GM18526 (cell line): ENCODE results near the gene LYPD5.

Experiments used
- POLR2A ChIP-seq: IDR thresholded peaks from 3 replicates; pipeline ENCODE4 v1.6.1; 2011; ENCODE audit not compliant: insufficient read length; ENCODE audit errors: extremely low read depth

The LYPD5 gene, protein sequence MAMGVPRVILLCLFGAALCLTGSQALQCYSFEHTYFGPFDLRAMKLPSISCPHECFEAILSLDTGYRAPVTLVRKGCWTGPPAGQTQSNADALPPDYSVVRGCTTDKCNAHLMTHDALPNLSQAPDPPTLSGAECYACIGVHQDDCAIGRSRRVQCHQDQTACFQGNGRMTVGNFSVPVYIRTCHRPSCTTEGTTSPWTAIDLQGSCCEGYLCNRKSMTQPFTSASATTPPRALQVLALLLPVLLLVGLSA

DNA sequence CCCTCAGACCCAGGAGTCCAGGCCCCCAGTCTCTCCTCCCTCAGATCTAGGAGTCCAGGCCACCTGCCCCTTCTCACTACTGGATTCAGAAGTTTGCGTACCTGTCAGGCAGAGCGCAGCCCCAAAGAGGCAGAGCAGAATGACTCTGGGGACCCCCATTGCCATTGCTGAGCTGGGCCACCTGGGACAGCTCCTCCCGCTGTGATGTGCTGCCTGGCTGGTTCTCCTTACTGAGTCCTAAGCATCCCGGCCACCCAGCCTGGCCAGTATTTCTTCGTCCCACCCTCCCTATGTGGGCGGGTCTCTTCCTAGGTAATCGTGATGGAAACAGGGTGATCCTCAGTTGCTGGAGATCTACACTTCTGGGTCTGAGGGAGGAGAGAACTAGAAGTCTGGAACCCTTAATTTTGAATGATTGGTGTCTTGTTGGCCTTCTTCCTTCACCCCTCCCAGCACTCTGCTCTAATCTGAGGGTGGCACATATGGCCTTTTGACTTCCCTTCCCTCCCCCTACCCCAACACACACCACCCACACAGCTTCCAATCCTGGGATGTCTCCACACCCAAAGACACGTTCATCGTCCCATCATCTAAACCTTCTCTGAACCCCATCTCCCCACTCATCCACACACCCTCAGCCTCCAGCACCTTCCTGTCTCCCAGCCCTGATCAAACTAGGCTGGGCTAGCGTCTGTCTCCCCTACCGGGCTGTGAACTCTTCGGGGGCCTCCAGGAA is at the start of gene LYPD5:
TSS of gene LYPD5 (minus strand) at position 232 of the 736 bp plus-strand sequence. CDS start at position 165, 67 bp downstream.
- TF ChIP-seq POLR2A = no peak

DNA sequence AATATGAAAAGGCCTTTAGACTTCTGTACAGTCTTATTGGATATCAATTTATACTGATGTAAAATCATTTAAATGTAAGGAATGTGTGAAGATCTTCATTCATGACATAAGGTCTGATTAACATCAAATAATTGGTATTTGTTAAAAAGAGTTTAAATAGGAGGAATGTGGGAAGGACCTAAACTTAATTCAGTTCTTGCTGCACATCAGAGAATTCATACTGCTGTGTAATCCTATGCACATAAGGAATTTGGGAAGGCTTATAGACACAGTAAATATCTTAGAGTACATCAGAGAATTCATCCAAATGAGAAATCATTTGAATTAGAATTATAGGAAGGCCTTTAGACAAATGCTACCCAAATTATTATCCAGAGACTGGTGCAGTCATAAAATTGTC is 46.6 kb upstream of the LYPD5 start:
- no peak for TF ChIP-seq POLR2A

DNA sequence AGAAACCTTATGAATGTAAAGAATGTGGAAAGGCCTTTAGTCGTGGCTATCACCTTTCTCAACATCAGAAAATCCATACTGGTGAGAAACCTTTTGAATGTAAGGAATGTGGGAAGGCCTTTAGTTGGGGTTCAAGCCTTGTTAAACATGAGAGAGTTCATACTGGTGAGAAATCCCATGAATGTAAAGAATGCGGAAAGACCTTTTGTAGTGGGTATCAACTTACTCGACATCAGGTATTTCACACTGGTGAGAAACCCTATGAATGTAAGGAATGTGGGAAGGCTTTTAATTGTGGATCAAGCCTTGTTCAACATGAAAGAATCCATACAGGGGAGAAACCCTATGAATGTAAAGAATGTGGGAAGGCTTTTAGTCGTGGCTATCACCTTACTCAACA is 45.6 kb upstream of the LYPD5 start:
- no peak for TF ChIP-seq POLR2A

DNA sequence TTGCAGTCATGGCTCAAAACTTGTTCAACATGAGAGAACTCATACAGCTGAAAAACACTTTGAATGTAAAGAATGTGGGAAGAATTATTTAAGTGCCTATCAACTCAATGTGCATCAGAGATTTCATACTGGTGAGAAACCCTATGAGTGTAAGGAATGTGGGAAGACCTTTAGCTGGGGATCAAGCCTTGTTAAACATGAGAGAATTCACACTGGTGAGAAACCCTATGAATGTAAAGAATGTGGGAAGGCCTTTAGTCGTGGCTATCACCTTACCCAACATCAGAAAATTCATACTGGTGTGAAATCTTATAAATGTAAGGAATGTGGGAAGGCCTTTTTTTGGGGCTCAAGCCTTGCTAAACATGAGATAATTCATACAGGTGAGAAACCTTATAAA is 45.0 kb upstream of the LYPD5 start:
- no peak for TF ChIP-seq POLR2A

DNA sequence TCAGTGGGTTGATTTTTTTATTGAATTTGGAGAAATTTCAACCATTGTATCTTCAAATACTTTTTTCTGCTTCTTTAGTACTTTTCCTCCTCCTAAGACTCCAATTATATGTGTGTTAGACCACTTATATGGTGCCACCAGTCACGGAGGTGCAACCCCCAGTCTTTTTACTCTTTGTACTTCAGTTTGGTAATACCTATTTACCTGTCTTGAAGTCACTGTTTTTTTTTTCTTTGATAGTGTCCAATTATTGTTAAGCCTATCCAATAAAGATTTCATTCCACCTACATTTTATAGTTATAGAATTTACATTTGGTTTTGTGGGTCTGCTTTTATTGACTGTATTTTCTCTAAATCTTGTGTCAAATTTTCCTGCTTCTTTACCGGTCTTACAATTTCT is 39.8 kb upstream of the LYPD5 start:
- TF ChIP-seq POLR2A = no peak

DNA sequence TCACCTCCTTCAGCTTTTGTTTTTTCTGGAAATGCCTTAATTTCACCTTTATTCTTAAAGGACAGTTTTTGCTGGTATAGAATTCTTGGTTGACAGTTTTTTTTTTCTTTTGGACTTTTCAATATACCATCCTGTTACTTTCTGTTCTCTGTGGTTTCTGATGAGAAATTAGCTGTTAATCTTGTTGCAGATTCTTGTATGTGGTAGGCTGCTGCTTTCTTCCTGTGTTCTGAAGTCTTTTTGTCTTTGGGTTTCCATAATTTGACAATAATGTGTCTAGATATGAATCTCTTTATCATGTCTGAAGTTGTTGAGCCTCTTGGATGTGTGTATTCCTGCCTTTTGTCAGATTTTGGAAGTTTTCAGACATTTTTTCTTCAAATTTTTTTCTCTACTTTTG is 36.9 kb upstream of the LYPD5 start:
- TF ChIP-seq POLR2A = no peak

DNA sequence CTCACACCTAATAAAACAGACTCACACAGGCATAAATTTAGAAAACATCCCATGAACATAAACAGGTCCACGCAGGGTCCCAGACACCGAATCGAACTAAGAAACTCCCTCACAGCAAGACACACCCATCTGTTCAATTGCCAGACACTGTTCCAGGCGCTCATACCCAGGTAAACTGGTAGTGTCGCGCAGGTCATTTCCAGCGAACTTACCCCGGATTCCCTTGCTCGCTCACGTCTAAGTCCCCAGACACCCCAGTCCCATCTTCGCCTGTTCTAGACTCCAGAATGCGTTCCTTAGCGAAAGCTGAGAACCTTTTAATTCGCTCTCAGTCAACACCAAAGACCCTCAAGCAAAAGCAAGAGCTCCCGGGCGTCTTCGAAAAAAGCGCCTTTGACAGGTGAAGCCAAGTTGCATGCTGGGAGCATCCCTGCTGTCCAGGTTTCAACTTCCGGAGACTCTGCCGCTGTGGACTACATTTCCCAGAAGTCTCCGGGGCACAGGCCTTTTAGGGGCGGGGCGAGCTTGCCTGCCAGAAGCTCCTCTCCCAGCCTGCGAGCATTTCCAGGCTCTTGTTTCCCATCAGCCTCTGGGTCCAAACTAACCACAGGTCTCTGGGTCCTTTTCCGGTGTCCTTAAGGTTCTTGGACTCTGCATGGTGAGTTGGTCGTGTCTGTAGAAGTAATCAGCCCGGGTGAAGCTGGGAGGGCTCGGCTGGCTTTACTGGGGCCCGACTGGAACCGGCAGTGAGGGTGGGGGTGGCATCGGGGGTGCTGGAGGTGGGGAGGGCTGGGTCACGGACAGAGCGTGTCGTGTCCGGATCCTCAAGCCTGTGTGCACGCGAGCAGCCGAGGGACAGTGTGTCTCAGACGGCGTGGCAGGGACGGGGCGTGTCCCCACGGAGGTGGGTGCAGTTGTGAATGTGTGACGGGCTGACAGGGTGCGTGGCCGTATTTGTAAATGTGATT is 24.8 kb upstream of the LYPD5 start, which contains the start of gene ZNF283:
TSS of gene ZNF283 (plus strand) at position 535 of the 968 bp plus-strand sequence. CDS start 6,184 bp downstream, outside the sequence.
- TF ChIP-seq POLR2A = peak; percentile 23

DNA sequence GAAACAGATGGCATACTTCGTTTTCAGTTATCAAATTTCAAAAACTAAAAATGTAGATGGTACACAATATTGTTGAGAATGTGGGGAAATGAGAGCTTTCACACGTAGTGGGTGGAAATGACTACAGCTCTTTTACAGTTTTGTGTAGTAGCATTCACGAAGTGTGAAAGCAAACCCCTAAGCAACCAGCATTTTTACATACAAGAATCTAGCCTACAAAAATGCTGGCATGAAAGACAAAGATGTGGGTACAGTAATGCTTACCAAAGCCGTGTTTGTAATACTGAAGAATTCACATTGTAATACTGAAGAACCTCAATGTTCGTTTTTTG is 18.6 kb upstream of the LYPD5 start:
- TF ChIP-seq POLR2A = no peak

DNA sequence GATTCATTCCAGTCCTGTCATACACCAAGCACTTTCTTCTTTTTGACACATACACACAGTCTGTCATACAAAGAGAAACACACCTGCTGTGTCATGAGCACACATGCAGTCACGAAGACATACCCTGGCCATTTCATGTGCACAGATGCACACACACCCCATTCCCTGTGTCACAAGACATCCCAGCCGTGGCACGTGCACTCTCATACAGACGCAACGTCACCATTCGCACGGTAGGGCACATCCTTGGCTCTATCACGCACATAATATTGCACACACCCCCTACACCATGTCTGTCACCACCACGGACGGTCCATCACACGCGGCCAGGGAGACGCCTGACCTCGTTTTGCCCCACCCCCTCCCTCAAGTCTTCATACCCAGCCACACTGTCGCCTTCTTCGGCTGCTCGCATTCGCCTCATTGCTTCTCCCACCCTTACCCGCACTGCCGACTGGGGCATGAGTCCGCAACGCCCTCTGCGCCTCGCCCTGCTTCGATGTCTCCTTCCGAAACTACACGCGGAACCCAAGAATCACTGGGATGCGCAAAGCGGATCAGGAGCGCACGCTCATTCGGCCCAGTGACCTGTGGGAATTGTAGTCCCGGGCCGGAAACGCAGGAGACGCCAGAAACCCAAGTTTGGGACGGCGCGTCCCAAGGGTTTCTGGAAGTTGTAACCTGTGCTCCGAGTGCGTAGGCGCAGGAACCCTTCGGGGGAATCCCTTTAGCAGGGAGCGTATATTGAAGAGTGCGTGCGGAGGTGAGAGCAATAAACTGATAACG is 18.0 kb upstream of the LYPD5 start:
- no peak for TF ChIP-seq POLR2A

DNA sequence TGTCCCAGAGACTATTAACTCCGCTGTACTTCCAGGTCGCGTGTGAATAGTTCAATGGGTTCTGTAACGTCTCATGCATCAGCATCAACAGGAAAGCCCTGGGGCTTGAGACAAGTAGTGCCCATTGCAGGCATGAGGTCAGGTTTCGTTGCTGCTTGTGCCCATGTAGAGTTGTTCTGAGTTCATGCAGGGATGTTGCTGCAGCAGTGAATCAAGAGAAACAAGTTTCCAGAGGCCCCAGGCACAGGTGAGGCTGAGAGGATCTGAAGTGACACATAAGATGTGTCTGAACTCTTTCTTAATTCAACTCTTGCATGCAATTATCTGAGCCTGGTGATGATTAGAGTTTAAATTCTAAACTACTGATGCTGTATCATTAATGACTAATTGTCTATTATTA is 16.3 kb upstream of the LYPD5 start:
- no peak for TF ChIP-seq POLR2A

DNA sequence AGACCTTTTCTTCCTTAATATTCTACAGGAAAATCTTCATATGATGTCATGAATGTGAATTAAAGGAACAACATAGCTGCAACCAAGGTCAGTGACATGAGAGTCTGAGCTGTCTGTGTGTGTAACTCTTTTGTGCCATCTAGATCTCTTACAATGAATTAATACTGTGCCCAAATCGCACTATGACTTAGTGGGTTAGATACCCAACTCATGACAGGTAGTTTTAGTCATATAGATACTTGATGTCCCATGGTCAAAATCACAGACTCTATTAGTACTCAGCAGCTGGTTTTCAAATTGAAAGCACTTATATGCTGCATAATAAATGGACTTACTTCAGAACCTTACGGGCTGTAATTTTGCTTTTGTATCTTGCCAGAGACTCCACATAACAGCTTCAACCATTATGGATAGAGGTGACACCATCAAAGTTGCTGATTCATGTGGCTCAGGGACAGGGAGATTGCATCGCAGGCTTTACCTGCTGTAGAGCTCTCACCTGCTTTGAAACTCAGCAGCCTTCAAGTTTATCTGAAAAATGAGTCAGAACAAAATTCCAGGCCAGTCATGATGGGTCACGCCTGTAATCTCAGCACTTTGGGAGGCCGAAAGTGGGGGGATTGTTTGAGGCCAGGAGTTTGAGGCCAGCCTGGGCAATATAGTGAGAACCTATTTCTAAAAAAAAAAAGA is 12.6 kb upstream of the LYPD5 start:
- no peak for TF ChIP-seq POLR2A

DNA sequence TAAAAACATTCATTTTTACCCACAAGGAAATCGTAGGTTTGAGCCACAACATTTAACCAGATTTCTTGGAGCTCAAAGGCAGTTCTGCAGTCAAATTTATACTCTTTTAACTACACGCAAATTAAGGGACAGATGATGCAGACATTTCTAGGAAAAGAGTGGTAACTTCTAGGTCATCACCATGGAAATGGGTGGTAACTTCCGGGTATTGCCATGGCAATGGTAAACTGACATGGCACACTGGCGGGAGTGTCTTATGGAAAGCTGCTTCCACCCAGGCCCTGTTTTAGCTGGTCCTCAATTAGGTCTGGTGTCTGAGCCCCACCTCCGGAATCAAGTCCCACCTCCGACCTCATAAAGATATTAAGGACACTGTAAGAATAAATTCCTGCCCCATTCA is 10.4 kb upstream of the LYPD5 start:
- no peak for TF ChIP-seq POLR2A

DNA sequence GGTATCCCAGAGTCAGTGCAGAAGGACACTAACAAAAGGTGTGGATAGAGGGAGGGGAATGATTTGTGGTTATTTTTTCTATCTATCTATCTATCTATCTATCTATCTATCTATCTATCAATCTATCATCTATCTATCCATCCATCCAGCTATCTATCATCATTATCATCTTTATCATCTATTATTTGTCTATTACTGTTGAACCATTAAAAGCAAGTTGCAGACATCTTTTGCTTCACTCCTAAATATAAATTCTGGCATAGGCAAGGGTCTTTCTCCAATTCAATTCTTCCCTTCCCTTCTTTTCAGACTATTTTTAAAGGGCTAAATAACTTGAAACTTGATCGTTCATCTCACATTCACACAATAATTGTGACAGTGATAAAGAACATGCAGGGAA is 10.0 kb upstream of the LYPD5 start:
- no peak for TF ChIP-seq POLR2A

DNA sequence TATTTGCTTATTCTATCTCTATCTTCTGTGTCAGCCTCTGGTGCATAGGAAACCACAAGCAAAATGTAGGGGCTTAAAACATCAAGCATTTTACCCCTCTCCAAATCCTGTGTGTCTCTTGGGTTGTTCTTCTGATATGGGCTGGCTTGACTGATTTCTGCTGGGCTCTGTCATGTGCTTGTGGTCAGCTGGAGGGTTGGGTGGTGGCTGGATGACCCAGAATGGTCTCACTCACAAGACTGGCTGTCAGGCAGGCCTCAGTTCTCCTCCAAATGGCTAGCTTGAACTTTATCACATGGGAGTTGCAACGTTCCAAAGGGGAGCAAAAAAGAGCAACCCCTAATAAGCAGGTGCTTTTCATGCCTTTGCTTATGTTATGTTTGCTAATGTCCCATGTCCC is 9.6 kb upstream of the LYPD5 start:
- TF ChIP-seq POLR2A = no peak
